Measurements from ENCODE around the gene CYB5R2.

DNA sequence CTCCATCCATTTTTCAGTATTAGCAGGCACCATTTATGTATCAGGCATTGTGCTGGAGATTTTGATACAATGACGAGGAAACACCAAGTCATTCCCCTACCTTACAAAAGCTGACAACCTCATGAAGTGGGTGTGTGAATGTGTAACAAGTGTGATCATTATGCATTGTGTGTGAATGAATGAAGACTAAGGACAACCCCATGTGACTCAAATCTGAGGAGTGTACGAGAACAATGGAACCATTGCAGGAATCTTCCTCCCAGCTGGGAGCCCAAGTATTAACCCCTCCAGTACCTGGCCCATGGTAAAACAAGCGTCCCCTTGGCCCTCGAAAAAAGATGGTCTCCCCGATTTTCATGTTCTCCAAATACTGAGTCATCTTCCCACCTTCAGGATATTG lies 4.4 kb downstream of the CYB5R2 start:
- TF ChIP-seq, protein P1, sequence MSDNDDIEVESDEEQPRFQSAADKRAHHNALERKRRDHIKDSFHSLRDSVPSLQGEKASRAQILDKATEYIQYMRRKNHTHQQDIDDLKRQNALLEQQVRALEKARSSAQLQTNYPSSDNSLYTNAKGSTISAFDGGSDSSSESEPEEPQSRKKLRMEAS (IDR thresholded peaks at IDR 0.05) = no peak
- TF ChIP-seq EP300 (IDR thresholded peaks at IDR 0.05; ENCODE audit: borderline replicate concordance) (no peak), CEBPB (IDR thresholded peaks at IDR 0.05) (no peak), TAF1 (IDR thresholded peaks at IDR 0.05; ENCODE audit: low read depth) (no peak), FOXM1 (IDR thresholded peaks at IDR 0.05; ENCODE audit: borderline replicate concordance, low read depth) (no peak), TEAD4 (IDR thresholded peaks at IDR 0.05) (peak; percentile 36; the same call in 1 of the 2 replicates)
